ENCODE measurements around the gene CGB1. TPM values are rescaled to one million over a fixed set of nuclear protein-coding genes. Genes with fewer than 3 reads are reported as not detected.

The CGB1 gene
- total and polyA plus RNA-seq, 2 of the 13 experiments (the other 11 are each of a cell fraction or from before 2014, with no cell fraction given): not detected

DNA sequence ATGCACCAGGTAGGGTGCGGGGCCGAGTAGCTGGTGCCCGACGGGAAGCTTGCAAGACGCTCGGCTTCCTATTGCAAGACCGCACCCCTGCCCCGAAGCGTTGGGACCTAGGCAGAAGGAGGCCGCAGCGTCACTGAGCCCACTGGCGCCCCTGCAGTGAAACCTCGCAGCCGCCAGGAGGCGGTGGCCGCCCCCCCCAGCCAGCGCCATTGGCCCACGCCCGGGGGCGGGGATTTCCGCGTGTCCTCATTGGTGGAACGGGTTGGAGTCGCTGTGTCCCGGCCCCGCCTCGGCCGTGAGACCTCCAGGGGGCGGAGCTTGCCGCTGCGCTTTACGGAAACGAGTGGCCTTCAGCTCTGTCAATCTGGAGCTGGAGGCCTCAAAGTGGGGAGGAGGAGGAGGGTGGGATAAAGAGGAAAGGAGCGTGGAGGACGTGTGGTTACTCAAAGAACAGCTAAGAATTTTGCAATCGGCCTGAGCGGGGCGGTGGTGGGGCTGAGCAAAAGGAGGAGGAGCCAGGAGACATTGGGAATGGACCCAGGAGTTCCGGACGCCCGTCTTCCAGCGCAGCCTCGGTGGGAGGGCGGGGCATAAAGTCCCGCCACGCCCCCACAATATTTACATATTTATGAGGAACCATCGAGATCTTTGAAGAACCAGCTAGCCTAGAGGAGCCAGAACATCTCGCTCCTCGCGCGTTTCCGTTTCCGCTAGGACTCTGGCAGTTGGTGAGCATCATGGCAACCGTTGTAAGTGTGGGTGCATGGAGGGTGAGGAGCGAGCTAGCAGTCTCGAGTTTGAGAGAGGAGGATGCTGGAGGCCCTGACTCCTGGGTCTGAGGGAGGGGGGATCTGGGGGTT, 43.3 kb downstream of the CGB1 start, which contains the start of the genes GYS1 and RUVBL2 (continued):
- TF ChIP-seq, protein P1, sequence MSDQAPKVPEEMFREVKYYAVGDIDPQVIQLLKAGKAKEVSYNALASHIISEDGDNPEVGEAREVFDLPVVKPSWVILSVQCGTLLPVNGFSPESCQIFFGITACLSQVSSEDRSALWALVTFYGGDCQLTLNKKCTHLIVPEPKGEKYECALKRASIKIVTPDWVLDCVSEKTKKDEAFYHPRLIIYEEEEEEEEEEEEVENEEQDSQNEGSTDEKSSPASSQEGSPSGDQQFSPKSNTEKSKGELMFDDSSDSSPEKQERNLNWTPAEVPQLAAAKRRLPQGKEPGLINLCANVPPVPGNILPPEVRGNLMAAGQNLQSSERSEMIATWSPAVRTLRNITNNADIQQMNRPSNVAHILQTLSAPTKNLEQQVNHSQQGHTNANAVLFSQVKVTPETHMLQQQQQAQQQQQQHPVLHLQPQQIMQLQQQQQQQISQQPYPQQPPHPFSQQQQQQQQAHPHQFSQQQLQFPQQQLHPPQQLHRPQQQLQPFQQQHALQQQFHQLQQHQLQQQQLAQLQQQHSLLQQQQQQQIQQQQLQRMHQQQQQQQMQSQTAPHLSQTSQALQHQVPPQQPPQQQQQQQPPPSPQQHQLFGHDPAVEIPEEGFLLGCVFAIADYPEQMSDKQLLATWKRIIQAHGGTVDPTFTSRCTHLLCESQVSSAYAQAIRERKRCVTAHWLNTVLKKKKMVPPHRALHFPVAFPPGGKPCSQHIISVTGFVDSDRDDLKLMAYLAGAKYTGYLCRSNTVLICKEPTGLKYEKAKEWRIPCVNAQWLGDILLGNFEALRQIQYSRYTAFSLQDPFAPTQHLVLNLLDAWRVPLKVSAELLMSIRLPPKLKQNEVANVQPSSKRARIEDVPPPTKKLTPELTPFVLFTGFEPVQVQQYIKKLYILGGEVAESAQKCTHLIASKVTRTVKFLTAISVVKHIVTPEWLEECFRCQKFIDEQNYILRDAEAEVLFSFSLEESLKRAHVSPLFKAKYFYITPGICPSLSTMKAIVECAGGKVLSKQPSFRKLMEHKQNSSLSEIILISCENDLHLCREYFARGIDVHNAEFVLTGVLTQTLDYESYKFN (CRISPR knock-in tag; conservative IDR thresholded peaks at IDR 0.05): 0 out of 2 replicates have a peak, but pooled peaks have one; percentile 60
- 0 out of 2 replicates have a peak, but pooled peaks have one; percentile 5 for TF ChIP-seq SMAD3 (CRISPR knock-in tag; IDR thresholded peaks at IDR 0.05)
- peak; percentile 78; the same call in 1 of the 2 replicates for TF ChIP-seq ZNF350 (CRISPR knock-in tag; IDR thresholded peaks at IDR 0.05; ENCODE audit: borderline replicate concordance, low read depth)
- peak; percentile 74 for TF ChIP-seq ELF3 (CRISPR knock-in tag; IDR thresholded peaks at IDR 0.05)
- TF ChIP-seq HCFC1 (IDR thresholded peaks at IDR 0.05; ENCODE audit: low read depth, low read length): peak; percentile 31; the same call in 1 of the 2 replicates
- TF ChIP-seq CENPX (CRISPR knock-in tag; IDR thresholded peaks at IDR 0.05): no peak
- TF ChIP-seq ZNF816 (CRISPR knock-in tag; IDR thresholded peaks at IDR 0.05; ENCODE audit: borderline replicate concordance): no peak
- TF ChIP-seq TFE3 (CRISPR knock-in tag; IDR thresholded peaks at IDR 0.05): peak; percentile 43; the same call in 1 of the 2 replicates
- TF ChIP-seq, protein P2, sequence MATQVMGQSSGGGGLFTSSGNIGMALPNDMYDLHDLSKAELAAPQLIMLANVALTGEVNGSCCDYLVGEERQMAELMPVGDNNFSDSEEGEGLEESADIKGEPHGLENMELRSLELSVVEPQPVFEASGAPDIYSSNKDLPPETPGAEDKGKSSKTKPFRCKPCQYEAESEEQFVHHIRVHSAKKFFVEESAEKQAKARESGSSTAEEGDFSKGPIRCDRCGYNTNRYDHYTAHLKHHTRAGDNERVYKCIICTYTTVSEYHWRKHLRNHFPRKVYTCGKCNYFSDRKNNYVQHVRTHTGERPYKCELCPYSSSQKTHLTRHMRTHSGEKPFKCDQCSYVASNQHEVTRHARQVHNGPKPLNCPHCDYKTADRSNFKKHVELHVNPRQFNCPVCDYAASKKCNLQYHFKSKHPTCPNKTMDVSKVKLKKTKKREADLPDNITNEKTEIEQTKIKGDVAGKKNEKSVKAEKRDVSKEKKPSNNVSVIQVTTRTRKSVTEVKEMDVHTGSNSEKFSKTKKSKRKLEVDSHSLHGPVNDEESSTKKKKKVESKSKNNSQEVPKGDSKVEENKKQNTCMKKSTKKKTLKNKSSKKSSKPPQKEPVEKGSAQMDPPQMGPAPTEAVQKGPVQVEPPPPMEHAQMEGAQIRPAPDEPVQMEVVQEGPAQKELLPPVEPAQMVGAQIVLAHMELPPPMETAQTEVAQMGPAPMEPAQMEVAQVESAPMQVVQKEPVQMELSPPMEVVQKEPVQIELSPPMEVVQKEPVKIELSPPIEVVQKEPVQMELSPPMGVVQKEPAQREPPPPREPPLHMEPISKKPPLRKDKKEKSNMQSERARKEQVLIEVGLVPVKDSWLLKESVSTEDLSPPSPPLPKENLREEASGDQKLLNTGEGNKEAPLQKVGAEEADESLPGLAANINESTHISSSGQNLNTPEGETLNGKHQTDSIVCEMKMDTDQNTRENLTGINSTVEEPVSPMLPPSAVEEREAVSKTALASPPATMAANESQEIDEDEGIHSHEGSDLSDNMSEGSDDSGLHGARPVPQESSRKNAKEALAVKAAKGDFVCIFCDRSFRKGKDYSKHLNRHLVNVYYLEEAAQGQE (IDR thresholded peaks at IDR 0.05; ENCODE audit: borderline replicate concordance in 1 of 2, low read depth in 1 of 2, low read length in 2 of 2): peak in 1 of 2 experiments; percentile 8; a peak in 1 of 4 replicates
- 0 out of 2 replicates have a peak, but pooled peaks have one; percentile 37 for TF ChIP-seq TOE1 (CRISPR knock-in tag; IDR thresholded peaks at IDR 0.05)
- peak; percentile 26 for TF ChIP-seq BCL6 (CRISPR knock-in tag; IDR thresholded peaks at IDR 0.05)
- TF ChIP-seq KDM2A (CRISPR knock-in tag; IDR thresholded peaks at IDR 0.05; ENCODE audit: borderline replicate concordance, low read depth): peak; percentile 56
- 0 out of 2 replicates have a peak, but pooled peaks have one; percentile 14 for TF ChIP-seq ZIK1 (CRISPR knock-in tag; IDR thresholded peaks at IDR 0.05; ENCODE audit: borderline replicate concordance, low read depth)
- peak; percentile 85; the same call in 1 of the 2 replicates for TF ChIP-seq ZMAT3 (CRISPR knock-in tag; conservative IDR thresholded peaks at IDR 0.05)
- TF ChIP-seq ZNF232 (CRISPR knock-in tag; IDR thresholded peaks at IDR 0.05; ENCODE audit: borderline replicate concordance): no peak
- peak; percentile 98; the same call in 1 of the 2 replicates for TF ChIP-seq KLF11 (CRISPR knock-in tag; IDR thresholded peaks at IDR 0.05)
- TF ChIP-seq ASH2L (IDR thresholded peaks at IDR 0.05; ENCODE audit: insufficient read length, low read depth, low read length): peak; percentile 67
- peak; percentile 90 for TF ChIP-seq THAP11 (CRISPR knock-in tag; IDR thresholded peaks at IDR 0.05)
- peak; percentile 64; the same call in 1 of the 2 replicates for TF ChIP-seq MIER3 (CRISPR knock-in tag; IDR thresholded peaks at IDR 0.05; ENCODE audit: borderline replicate concordance)
